HG03442 (cell line): ENCODE data around the gene MCAM.

Experiments
- ATAC-seq: cut with Tn5 transposase; IDR thresholded peaks from one replicate; pipeline ENCODE4 v1.9.1; 2021; ENCODE audit warnings: mild to moderate bottlenecking, moderate library complexity; ENCODE audit not compliant: unreplicated experiment

The MCAM gene

GRCh38 chr11:119266517-119267255 lies 50.2 kb downstream of the MCAM start:
- no peak for ATAC-seq

GRCh38 chr11:119266063-119266462 lies 50.9 kb downstream of the MCAM start:
- ATAC-seq: no peak

- ATAC-seq: no peak
Observed at GRCh38 chr11:119263352-119263940, 53.5 kb downstream of the MCAM start.

- no peak for ATAC-seq
Observed at GRCh38 chr11:119262668-119263351, 54.1 kb downstream of the MCAM start.

- ATAC-seq: no peak
Observed at GRCh38 chr11:119258983-119259382, 57.9 kb downstream of the MCAM start.
